Measurements from ENCODE around the gene SLC44A1.

SLC44A1 gene

DNA sequence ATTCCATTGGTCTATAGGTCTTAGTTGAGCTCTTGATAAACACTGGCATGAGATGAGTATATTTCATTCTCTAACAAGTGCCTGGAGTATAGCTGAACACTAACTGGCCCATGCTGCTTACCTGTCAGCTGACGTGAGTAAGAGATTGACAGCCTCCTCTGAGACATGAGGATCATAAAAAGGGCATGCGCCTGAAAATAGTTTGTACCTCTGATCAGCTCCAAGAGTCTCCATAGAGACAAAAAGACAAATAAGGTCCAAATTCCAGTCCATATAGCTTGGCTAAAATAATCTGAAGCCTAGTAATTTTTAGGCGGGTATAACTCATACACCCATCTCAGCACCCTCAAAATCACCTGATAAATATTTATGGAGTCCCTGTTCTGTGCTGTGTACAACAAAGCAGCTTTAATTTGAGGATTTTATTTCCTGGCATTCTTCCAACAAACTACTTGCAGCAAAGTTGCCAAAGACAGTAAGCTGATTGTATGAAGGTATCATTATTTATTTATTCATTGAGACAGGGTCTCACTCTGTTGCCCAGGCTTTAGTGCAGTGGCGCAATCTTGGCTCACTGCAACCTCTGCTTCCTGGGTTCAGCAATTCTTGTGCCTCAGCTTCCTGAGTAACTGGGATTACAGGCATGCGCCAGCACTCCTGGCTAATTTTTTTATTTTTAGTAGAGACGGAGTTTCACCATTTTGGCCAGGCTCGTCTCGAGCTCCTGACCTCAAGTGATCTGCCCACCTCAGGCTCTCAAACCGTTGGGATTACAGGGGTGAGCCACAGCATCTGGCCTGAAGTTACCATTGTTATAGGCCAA is 187.2 kb downstream of the SLC44A1 start:
- no peak for DNase-seq (ENCODE audit: low read depth in 2 of 2)

DNA sequence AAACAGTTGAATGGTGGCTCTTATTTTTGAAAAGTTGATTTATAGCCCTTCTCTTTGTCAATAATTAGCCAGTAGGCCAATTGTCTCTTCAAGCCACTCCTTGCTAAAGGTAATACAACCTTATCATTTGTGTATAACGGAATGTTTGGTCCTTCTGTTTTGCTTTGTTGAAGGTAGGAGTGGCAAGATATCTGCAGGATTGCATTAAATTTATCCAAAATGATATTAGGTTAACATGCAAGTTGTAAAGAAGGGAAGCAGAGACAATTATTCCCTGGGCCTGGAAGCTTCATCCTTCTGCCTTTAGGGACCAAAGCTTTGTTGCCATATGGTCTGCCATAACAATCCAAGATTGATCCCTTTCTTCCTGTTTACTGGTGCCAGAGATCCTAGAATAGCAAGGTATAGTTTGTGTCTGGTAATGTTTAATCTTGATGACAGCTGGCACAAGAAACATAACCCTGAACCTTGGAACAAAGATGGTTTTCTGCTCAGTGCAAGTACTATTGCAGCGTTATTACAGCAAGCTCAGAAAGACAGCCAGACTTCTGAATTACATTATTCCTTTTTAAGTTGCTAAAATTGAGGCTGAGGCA is 187.9 kb downstream of the SLC44A1 start:
- no peak for DNase-seq (ENCODE audit: low read depth in 2 of 2)

DNA sequence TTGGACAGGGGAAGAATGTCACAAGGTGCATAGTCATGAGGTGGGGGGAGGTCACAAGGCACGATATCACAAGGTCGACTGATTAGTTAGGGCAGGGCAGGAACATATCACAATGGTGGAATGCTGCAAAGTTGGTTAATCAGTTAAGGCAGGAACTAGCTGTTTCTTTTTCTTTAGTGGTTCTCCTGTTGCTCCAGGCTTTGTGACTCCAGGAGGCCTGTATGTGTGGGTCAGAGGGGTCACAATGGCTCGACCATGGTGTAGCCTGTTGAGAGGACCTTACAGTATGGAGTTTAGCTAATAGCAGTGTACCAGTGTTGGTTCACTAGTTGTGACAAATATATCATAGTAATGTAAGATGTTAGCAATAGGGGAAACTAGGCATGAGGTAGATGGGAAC is 191.0 kb downstream of the SLC44A1 start:
- DNase-seq (ENCODE audit: low read depth in 2 of 2): no peak

DNA sequence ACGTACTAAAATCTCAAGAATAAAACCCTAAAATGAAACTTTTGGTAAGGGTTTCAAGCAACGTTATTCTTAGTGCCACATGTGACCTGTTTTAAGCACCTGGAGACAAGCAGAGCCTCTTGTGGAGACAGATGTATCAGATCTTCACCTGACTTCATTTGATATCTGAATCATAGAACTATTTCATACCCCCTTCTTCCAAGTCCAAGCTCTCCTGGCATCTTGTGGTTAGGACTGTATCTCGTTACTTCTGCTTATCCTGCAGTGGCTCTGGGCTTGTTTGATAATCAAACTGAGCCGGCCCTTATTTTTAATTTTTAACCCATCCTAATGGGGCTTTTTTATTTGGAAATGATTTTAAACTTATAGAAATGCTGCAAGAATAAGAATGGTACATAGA is 192.3 kb downstream of the SLC44A1 start:
- no peak for DNase-seq (ENCODE audit: low read depth in 2 of 2)

DNA sequence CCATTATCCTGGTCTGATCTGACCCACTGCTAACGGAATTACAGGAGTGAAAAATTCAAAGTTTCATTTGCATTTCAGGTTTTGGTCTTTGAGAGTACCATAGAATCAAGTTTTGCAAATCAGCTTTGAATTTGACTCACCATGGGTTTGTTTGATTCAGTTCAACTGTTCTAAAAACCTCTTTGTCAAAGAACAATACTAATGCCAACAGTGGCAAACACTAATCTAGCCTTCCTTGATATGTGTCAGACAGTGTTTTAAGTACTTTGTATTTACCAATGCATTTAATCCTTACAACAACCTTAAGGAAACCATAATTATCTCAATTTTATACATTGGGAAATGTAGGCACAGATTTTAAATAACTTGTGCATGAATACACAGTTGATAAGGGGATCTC is 193.3 kb downstream of the SLC44A1 start:
- no peak for DNase-seq (ENCODE audit: low read depth in 2 of 2)

DNA sequence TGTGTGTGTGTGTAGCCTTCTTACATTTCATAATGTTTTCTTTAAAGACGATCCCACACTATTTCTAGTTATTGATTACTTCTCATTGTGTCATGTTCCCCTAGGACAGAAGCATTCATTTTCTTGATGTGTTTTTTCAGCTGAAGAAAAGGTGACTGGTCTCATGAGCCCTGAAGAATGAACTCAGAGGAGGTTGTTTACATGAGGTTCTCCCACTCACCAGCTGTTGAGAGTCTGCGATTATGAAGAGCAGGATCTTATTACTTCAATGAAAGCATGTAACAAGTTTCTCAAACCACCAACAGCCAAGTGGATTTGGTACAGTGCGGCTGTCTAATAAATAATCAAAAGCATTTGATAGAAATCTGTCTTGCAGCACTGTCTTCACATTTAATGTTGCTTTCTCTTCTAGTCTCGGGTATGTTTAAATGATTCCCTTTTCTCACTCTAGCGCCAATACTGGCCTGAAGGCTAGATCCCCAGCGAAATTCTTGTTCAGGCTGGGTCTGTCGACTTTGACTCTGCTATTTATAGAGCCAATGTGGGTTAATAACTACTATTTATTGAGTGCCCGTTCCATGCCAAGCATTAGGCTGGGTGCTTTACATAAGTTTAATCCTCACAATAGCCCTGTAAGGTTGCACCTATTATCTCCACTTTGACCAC is 193.8 kb downstream of the SLC44A1 start:
- no peak for DNase-seq (ENCODE audit: low read depth in 2 of 2)

DNA sequence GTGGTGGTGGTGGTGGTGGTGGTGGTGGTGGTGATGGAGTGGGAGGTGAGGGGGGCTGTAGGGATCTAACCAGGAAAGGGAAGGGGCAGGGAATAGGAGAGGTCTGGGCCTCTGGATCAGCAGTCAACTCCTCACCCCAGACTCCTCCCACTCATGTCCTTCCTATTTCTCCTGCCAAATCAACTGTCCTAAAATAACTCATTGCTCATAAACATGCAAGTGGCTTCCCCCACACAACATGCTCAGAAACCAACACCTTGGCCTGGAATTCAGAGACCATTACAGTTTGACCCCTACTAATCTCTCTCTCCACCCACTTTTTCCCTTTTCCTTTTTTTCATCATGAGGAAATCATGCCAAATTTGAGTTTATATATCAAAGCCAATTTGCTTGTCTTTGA is 195.0 kb downstream of the SLC44A1 start:
- no peak for DNase-seq (ENCODE audit: low read depth in 2 of 2)

DNA sequence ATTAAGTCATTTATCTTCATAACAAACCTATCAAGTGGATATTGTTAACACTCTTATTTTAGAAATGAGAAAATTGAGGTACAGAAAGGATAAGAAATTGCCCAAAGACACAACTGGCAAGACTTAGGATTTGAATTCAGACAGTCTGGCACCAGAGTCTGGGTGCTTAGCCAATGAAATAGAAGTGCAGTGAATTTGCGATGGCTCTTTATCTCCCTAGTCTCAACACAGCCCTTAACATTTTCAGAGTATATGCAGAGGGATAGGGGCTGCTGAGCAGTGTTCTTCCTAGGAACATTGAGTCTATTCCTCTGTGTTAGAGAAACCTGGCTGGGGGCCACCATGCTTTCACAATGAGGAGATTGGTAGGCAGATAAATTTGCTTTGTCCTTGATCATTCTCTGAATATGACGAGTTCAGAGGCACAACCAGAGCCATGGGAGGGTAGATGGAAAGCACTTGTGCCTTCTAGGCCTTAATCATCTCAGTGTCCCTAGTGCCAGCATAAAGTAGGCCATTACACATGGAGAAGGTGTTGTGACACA is 197.2 kb downstream of the SLC44A1 start:
- DNase-seq (ENCODE audit: low read depth in 2 of 2): no peak

DNA sequence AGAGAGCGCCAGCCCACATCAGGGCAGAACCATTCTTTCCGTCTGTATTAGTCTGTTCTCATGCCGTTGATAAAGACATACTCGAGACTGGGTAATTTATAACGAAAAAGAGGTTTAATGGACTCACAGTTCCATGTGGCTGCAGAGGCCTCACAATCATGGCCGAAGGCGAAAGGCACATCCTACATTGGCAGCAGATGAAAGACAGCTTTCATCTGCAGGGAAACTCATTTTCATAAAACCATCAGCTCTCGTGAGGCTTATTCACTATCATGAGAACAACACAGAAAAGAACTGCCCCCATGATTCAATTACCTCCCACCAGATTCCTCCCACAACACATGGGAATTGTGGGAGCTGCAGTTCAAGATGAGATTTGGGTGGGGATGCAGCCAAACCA is 198.7 kb downstream of the SLC44A1 start:
- DNase-seq (ENCODE audit: low read depth in 2 of 2): no peak

DNA sequence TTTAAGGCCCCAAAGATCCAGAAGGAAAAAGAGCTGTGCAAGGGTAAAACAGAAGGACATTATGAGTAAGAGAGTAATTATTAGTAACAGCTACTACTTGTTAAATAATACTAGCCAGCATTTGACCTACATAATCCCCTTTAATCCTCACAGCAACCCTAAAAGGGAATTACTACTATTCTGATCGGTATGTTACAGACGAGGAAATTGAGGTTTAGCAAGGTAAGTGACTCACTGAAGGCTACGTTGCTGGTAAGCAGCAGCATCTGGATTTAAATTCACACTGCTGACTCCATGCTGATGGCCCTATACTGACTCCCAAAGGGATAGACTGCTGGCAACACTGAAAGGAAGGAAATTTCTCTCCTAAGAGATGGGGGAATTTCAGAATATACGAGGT is 199.7 kb downstream of the SLC44A1 start:
- no peak for DNase-seq (ENCODE audit: low read depth in 2 of 2)

DNA sequence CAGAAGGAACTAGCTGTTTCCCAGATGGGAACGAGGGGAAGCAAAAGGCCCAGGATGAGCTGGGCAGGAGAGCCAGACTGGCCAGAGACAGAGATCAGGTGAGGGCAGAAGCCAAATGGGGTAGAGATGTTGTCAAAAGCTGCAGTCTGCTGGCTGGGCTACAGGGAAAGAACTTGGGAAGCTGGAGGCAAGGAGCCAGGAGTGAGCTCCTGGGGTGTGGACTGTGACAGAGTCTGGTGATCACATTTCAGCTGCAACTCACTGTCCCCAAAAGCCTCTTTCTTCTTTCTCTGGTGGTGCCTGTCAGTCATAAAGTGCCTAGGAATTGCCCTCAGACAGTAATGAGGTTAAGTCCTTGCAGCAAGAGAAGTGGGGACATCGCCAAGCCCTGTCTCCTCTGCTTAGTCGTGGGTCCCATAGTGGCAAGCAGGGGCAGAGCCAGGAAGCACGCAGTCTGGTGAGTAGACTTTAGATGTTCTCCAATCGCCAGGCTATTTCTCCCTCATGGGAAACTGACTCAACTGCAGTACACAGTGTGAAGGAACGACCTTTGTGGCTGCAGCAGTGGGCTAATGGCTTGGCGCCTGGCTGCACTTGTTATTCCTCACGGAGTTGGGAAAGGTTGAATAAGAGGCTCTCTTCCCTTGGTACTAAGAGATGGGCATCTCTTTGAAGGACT is 200.9 kb downstream of the SLC44A1 start:
- no peak for DNase-seq (ENCODE audit: low read depth in 2 of 2)

DNA sequence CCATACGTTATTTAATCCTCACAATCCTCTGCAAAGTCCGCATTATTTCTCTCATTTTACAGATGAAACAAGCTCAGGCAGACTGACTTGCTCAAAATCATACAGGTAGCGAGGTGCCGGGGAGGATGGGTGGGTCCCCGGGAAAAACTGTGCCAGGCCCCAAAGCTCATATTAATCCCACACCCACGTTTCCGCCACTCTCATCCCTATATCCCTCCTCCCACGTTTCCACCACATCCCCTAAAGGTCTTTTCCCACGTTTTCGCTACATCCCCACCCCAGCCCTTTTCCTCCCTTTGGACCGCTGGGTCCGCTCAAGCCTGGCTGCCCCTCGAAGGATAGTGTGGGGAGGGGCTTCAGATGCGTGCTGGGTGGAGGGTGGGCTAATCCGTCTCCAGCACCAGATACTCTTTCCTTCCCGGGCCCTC is 202.9 kb downstream of the SLC44A1 start:
- DNase-seq (ENCODE audit: low read depth in 2 of 2): no peak

DNA sequence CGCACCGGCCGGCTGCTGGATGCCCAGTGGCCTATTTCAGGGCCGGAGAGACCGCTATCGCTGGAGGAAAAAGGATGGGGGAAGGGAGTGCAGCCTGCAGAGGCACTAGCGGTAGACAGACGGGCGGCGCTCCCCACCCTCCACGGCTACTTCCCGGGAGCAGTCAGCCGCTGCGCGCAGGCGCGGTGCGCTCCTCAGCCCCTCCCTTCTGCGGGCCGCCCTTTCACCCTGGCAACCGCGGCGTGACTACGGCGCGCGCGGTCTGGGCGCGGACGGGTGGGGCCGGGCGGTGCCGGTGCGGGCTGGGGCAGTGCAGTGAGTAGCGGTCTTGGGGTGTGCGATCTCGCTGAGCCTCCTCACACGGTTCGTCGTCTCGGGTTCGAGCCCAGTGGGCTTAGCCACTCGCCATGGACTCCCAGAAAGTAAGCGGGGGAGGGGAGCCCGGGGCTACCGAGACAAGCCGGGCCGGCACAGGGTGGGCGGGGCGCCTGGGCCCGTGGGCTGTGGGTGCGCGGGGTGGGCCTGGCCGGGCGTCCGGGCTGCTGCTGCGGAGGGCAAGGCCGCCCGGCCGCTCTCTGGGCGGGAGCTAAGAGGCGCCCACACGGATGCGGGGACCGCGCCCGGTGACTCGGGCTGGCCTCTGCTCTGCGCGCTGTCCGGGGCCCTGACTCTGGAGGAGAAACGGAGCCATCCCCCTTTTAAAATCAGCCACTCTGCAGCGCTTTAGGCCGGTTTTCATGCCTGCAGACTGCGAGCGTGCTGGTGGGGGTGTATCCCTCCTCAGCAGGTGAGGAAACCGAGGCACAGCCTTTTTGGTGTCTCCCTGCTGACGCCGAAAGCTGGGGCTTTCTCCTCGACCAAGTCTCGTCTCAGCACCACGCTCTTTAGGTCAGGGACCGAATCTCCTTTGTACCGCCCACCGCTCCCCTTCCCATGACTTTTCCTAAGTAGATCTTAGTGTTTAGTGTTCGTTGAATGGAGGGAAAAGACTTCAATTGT is 203.7 kb downstream of the SLC44A1 start, which contains the start of gene FSD1L:
Gene FSD1L, plus strand, starts transcription at position 221 of the 999 bp plus-strand sequence. Its CDS starts 187 bp downstream, at position 408.
- DNase-seq (ENCODE audit: low read depth in 2 of 2): peak; percentile 58 to 65

DNA sequence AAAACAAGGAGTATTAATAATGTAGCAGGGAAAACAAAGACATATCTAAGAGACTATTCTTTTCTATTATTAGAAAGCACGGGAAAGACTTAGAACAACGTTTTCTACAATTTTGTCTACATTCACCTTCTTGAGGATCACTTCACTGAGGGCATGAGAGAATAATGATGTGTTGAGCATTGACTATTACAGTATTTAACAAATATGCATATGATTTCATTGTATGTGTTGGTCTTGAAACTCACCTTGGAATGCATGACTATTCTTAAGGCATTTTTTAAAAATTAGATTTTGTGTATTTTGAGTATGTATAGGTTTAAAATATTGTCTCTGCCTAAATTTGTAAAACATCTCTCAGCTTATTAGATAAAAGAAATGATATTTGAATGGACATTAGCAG is 204.6 kb downstream of the SLC44A1 start:
- DNase-seq (ENCODE audit: low read depth in 2 of 2): no peak

DNA sequence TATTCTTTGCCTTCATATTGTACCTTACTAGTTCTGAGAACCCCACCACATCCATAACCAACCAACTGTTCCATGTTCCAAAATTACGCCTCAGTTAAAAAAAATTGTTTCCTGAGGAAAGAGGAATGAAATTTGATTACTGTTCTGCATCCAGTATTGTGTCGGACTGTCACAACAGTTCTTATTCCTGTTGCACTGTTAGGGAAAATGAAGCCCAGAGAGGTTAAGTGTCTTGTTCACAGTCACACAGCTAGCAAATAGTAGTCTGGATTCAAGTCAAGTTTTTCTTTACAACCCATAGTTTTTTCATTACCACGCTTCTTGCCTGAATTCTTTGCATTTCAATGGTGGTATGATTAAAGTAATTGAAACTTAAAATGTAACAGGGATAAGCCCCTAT is 207.7 kb downstream of the SLC44A1 start:
- no peak for DNase-seq (ENCODE audit: low read depth in 2 of 2)

DNA sequence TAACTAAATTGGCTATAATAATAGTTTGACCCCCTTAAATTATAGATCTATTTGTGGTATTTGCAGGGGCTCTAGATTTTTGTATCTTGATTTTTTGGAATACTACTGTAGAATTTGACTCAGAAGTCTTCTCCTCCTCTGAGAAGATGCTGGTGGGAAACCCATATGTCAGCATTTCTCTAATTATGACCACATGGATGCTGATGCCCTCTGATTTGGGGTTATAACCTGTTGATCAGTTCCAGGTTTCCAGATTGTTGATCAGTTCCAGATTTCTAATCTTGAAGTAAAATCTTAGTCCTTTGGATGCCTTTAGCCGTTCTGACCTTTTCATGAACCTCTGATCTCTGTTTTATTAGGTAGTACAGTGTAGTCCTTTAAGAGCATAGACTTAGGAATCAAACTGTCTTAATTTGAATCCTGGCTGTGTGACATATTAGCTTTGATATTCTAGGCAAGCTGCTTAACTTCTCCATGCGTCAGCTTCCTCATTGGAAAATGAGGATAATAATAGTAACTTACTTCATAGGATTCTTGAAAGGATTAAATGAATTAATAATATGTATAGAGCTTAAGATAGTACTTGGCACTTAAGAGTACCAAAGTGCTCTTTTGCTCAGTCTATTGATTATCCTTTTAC is 211.5 kb downstream of the SLC44A1 start:
- no peak for DNase-seq (ENCODE audit: low read depth in 2 of 2)

DNA sequence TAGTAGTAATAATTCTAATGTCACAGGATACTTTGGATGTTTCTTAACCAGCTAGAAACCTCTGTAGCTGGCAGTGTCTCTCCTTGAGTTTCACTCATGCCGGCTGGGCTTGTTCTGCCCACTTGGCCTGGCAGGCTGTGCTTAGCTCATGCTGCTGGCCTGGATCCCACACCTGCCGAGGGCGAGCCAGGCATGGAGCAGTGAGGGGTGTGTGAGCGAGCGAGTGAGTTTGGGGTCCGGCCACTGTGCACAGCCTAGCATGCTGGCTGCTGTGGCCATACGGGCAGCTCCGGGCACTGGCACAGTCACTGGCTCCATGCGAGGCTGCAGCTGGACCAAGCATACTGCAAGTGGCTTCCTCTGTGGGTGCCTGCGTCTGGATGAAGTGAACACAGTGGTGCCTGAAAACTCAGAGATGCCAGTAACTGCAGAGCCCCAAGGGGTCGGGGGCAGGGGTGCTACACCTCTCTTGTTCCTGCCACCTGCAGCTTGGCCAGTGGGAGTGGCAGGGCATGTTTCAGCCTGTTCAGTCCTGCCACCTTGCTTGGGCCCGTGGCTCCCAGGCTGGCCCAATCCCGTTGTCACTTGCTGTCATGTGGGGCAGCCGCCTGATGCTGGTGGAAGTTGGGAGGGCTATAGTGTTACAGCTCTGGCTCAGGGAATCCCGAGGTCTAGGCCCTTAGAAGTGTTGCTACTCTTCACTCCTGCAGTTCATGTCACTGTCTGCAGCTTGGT is 213.3 kb downstream of the SLC44A1 start:
- DNase-seq (ENCODE audit: low read depth in 2 of 2): no peak

DNA sequence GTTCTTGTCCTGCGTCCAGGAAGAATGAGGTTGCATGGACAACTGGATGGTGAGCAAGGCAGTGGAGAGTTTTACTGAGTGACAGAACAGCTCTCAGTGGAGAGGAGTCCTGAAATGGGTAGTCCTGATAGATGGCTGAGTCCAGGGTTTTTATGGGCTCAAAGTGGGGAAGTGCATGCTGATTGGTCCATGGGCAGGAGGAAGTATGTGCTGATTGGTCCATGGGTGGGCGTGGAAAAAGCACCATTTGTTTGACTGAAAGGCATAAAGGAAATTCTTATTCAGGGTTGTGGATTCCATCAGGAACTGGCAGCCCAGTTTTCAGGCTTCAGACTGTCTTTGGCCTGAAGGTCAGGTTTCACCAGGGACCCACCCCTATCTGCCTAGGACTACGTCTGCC is 214.0 kb downstream of the SLC44A1 start:
- no peak for DNase-seq (ENCODE audit: low read depth in 2 of 2)

DNA sequence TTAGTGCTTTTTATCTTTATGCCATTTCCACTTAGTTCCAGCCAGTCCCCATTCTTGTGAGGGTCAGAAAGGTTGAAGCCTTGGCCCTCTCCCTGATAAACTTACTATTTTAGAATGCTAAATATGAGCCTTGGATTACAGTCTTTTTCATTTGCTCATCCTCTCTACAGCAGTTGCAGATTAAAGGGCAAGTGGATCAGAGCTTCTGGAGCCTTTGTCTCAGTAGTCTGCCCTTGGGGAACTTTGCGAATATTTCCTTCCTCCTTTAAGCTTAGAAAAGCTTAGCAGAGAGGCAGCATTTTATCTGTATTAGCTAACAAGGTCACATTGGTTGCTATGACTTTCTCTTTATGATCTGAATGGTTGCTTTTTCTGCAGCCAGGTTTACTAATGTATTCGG is 214.9 kb downstream of the SLC44A1 start:
- DNase-seq (ENCODE audit: low read depth in 2 of 2): no peak
